Adipocyte (in vitro differentiated cells): Measurements from ENCODE around the gene AKR1C3.

Experiments
- DNase-seq: peaks from one replicate; pipeline ENCODE4 v3.0.0-alpha.2; 2015; ENCODE audit warnings: low read depth
- H3K27me3 ChIP-seq: replicated peaks from 2 replicates; pipeline ENCODE4 v1.7.0; 2013; ENCODE audit warnings: mild to moderate bottlenecking, low read length, moderate library complexity; ENCODE audit not compliant: control insufficient read depth, insufficient read depth
- H3K36me3 ChIP-seq: 2 replicates; pipeline ENCODE4 v1.7.0; 2013; ENCODE audit warnings: low read length, mild to moderate bottlenecking, moderate library complexity; ENCODE audit not compliant: control insufficient read depth, insufficient read depth, severe bottlenecking
- H3K4me1 ChIP-seq: 2 replicates; pipeline ENCODE4 v1.7.0; 2013; ENCODE audit warnings: mild to moderate bottlenecking, low read length, moderate library complexity; ENCODE audit not compliant: control insufficient read depth, insufficient read depth
- H3K4me3 ChIP-seq: 2 replicates; pipeline ENCODE4 v1.7.0; 2013; ENCODE audit warnings: mild to moderate bottlenecking, low read length, moderate library complexity
- H3K9ac ChIP-seq: 2 replicates; pipeline ENCODE4 v1.7.0; 2013; ENCODE audit warnings: mild to moderate bottlenecking, low read length, moderate library complexity
- H3K9me3 ChIP-seq: 2 replicates; pipeline ENCODE4 v1.7.0; 2013; ENCODE audit warnings: mild to moderate bottlenecking, low read length, moderate library complexity; ENCODE audit not compliant: control insufficient read depth

AKR1C3 gene

GRCh38 chr10:5147255-5147980, 53.2 kb downstream of the AKR1C3 start:
- Histone ChIP-seq H3K27me3 (no peaks in the 10 kb centered on the region), H3K36me3 (no peaks in the 10 kb centered on the region), H3K9ac (no peak overlapping the region), H3K9me3 (peaks cover 8% of the 10 kb centered on the region), H3K4me1 (no peaks in the 10 kb centered on the region), H3K4me3 (no peak overlapping the region)
- DNase-seq, result no peak

- Histone ChIP-seq H3K27me3 (no peaks in the 10 kb centered on the region), H3K4me3 (no peak overlapping the region)
- no peak for DNase-seq
These were observed 53.9 kb downstream of the AKR1C3 start for GRCh38 chr10:5147981-5148677.

GRCh38 chr10:5148678-5149032, 54.4 kb downstream of the AKR1C3 start:
- H3K36me3 ChIP-seq, result no peaks in the 10 kb centered on the region
- H3K9me3 ChIP-seq, result peaks cover 8% of the 10 kb centered on the region
- H3K27me3 ChIP-seq, result no peaks in the 10 kb centered on the region
- H3K4me1 ChIP-seq, result no peaks in the 10 kb centered on the region
- H3K9ac ChIP-seq, result no peak overlapping the region
- H3K4me3 ChIP-seq, result no peak overlapping the region
- DNase-seq, result no peak

More at GRCh38 chr10:5147981-5148677, 53.9 kb downstream of the AKR1C3 start:
- Histone ChIP-seq H3K9ac (no peak overlapping the region), H3K4me1 (no peaks in the 10 kb centered on the region), H3K9me3 (peaks cover 8% of the 10 kb centered on the region), H3K36me3 (no peaks in the 10 kb centered on the region)

- no peak overlapping the region for H3K4me3 ChIP-seq
- no peaks in the 10 kb centered on the region for H3K4me1 ChIP-seq
- no peak overlapping the region for H3K9ac ChIP-seq
- DNase-seq, result no peak
- no peaks in the 10 kb centered on the region for H3K27me3 ChIP-seq
- H3K36me3 ChIP-seq, result no peaks in the 10 kb centered on the region
- H3K9me3 ChIP-seq, result peaks cover 8% of the 10 kb centered on the region
These were observed 56.9 kb downstream of the AKR1C3 start for GRCh38 chr10:5151076-5151475.

- Histone ChIP-seq H3K4me3 (no peak overlapping the region), H3K4me1 (no peaks in the 10 kb centered on the region), H3K27me3 (no peaks in the 10 kb centered on the region), H3K9me3 (no peaks in the 10 kb centered on the region), H3K36me3 (no peaks in the 10 kb centered on the region), H3K9ac (no peak overlapping the region)
- DNase-seq, result no peak
These were observed 61.7 kb downstream of the AKR1C3 start for GRCh38 chr10:5155951-5156350.
